Upper lobe of right lung (tissue), 1 donor: ENCODE measurements around the gene MACIR. TPM values are rescaled to one million over a fixed set of nuclear protein-coding genes. Genes with fewer than 3 reads are reported as not detected.

Experiments
- ATAC-seq: fragments of 200-7000 bp; cut with Tn5 transposase; one replicate; pipeline ENCODE4 v1.9.1; 2020; ENCODE audit warnings: mild to moderate bottlenecking, moderate library complexity
- DNase-seq: peaks from one replicate; pipeline ENCODE4 v3.0.0-alpha.2; 2020
- H3K27ac ChIP-seq: fragments of 200-600 bp; one replicate; pipeline ENCODE4 v1.8.0; 2022
- H3K27me3 ChIP-seq: fragments of 200-600 bp; one replicate; pipeline ENCODE4 v1.8.0; 2022; ENCODE audit warnings: mild to moderate bottlenecking
- H3K36me3 ChIP-seq: fragments of 200-600 bp; one replicate; pipeline ENCODE4 v1.8.0; 2022
- H3K4me1 ChIP-seq: fragments of 200-600 bp; one replicate; pipeline ENCODE4 v1.8.0; 2022
- H3K4me3 ChIP-seq: fragments of 200-600 bp; one replicate; pipeline ENCODE4 v1.8.0; 2022; ENCODE audit warnings: mild to moderate bottlenecking
- H3K9me3 ChIP-seq: fragments of 200-600 bp; one replicate; pipeline ENCODE4 v1.8.0; 2022
- intact Hi-C: fragments of 100-400 bp; cut with DNase I; formaldehyde crosslinking; loops from one replicate; pipeline ENCODE4 v1.11.0; 2022
- total RNA-seq: library from RNA; stranded (reverse); fragmentation: NEBNext Ultra II Directional; extraction: Animal tissue kit (Norgen Biotek cat#: 25700); gene quantifications from one replicate; pipeline ENCODE4 v1.2.1, GENCODE V29; 2021
- TF ChIP-seq, protein P1 (sequence below): fragments of 200-600 bp; IDR thresholded peaks from one replicate; pipeline ENCODE4 v1.8.0; 2022; ENCODE audit warnings: antibody characterized with exemption
- donor health status: DM: no; HTN: yes; CAD: no; lungs with severe emphysema.

Gene MACIR
- total RNA-seq, 1 donor from 2014 or later: 4.2 TPM

GRCh38 chr5:103305809-103306208 is 47.2 kb downstream of the MACIR start:
- DNase-seq: no peak
- Histone ChIP-seq H3K4me3 (no peak overlapping the region), H3K27ac (no peak overlapping the region), H3K36me3 (no peaks in the 10 kb centered on the region), H3K4me1 (no peaks in the 10 kb centered on the region), H3K9me3 (peaks cover 4% of the 10 kb centered on the region), H3K27me3 (no peaks in the 10 kb centered on the region)
- ATAC-seq: no peak
- TF ChIP-seq, protein P1, sequence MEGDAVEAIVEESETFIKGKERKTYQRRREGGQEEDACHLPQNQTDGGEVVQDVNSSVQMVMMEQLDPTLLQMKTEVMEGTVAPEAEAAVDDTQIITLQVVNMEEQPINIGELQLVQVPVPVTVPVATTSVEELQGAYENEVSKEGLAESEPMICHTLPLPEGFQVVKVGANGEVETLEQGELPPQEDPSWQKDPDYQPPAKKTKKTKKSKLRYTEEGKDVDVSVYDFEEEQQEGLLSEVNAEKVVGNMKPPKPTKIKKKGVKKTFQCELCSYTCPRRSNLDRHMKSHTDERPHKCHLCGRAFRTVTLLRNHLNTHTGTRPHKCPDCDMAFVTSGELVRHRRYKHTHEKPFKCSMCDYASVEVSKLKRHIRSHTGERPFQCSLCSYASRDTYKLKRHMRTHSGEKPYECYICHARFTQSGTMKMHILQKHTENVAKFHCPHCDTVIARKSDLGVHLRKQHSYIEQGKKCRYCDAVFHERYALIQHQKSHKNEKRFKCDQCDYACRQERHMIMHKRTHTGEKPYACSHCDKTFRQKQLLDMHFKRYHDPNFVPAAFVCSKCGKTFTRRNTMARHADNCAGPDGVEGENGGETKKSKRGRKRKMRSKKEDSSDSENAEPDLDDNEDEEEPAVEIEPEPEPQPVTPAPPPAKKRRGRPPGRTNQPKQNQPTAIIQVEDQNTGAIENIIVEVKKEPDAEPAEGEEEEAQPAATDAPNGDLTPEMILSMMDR: no peak
- intact Hi-C loops: no loop called here

DNA sequence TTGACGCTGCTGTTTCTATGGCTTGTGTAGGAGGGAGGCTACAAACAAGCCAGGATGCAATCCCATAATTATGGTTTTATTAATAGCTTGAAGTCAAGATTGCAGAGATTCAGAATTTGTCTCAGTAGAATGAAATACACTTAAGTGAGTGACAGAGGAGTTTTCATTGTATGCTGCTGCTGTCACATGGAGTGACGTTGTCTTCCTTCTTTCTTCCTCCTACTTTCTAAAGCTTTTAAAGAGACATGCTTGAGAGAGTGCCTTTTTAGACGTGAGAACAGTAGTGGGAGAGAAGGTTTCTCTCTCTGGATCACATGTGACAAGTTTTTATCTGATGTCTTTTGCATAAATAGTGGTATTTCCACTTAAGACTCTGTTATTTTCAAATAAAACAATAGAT is 48.9 kb downstream of the MACIR start:
- no peak overlapping the region for H3K27ac ChIP-seq

DNA sequence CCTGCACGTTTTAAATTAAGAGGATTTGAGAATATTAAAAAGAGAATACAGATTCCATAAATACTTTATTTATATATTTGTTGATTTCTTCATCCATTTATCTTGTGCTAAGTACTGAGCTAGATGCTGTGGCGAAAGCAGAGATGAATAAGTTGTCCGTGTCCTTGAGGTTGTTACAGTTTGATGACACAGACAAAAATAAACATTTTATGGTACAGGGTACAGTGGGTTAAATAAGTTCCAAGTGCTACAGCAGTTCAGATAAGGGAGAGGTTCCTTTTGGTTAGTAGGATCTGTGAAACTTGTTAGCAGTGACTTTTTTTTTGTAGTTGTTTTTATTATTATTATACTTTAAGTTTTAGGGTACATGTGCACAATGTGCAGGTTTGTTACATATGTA is 50.2 kb downstream of the MACIR start:
- Histone ChIP-seq H3K27ac (no peak overlapping the region), H3K36me3 (no peaks in the 10 kb centered on the region), H3K4me1 (no peaks in the 10 kb centered on the region), H3K4me3 (no peak overlapping the region), H3K9me3 (peaks cover 4% of the 10 kb centered on the region), H3K27me3 (no peaks in the 10 kb centered on the region)
- no peak for DNase-seq
- TF ChIP-seq, protein P1: no peak
- intact Hi-C loops: no loop called here
- no peak for ATAC-seq

More for the DNA sequence above, 48.9 kb downstream of the MACIR start:
- TF ChIP-seq, protein P1: no peak
- DNase-seq: no peak
- H3K4me3 ChIP-seq: no peak overlapping the region
- intact Hi-C loops: no loop called here
- no peaks in the 10 kb centered on the region for H3K4me1 ChIP-seq
- no peaks in the 10 kb centered on the region for H3K36me3 ChIP-seq
- no peak for ATAC-seq
- peaks cover 4% of the 10 kb centered on the region for H3K9me3 ChIP-seq
- no peaks in the 10 kb centered on the region for H3K27me3 ChIP-seq

DNA sequence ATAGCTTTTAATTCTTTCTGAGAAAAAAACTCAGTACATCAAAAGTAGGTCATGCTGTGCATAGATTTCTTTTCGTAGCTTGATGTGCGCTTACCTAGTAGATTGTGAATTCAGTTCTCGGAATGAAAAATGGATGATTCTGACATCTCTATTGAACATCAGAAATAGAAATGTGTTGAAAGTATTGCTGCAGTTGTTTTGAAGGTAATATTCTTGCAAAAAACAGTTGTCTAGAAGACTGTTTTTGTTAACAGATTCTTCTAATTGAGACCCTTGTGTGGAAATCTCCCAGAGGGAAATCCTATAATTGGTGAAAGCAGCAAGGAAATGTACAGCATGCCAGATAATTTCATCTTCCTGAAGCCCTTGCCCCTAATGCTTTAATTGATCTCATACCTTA is 54.5 kb downstream of the MACIR start:
- Histone ChIP-seq H3K9me3 (no peaks in the 10 kb centered on the region), H3K27me3 (no peaks in the 10 kb centered on the region), H3K36me3 (no peaks in the 10 kb centered on the region), H3K27ac (no peak overlapping the region), H3K4me3 (no peak overlapping the region), H3K4me1 (no peaks in the 10 kb centered on the region)
- intact Hi-C loops: no loop called here
- DNase-seq (no peak), ATAC-seq (no peak)
- TF ChIP-seq, protein P1: no peak

DNA sequence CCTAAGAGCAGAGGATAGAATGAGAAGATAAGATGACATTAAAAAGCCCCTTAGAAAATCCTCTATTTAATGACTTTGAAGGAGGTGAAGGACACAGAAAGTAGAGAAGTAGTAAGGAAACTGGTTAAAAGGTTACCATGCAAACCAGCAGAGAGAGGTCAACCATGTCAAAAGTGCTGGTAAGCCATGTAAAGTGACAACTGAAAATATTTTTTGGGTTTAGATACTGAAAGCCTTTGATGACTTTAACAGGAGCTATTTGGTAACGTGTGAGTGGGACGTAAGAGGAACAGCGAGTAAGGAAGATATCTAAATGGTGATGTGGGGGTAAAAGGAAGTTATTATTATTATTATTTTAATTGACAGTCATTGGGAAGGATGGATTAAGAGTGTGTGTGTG is 56.9 kb downstream of the MACIR start:
- intact Hi-C loops: no loop called here
- ATAC-seq: no peak

More for the DNA sequence above, 56.9 kb downstream of the MACIR start:
- no peak for DNase-seq
- no peaks in the 10 kb centered on the region for H3K27me3 ChIP-seq
- H3K9me3 ChIP-seq: no peaks in the 10 kb centered on the region
- TF ChIP-seq, protein P1: no peak
- no peaks in the 10 kb centered on the region for H3K36me3 ChIP-seq
- no peak overlapping the region for H3K27ac ChIP-seq
- H3K4me3 ChIP-seq: no peak overlapping the region
- H3K4me1 ChIP-seq: no peaks in the 10 kb centered on the region
